HEK293 (cell line): ENCODE results near the gene SGCG.

Experiments
- KLF17 ChIP-seq: fragments of 450-650 bp; formaldehyde crosslinking; IDR thresholded peaks from 2 replicates; pipeline ENCODE4 v1.5.1; 2016; ENCODE audit warnings: missing biosample characterization, missing genetic modification characterization
- KLF8 ChIP-seq: fragments of 450-650 bp; formaldehyde crosslinking; IDR thresholded peaks from 2 replicates; pipeline ENCODE4 v1.5.1; 2016; ENCODE audit warnings: missing biosample characterization, missing genetic modification characterization
- PATZ1 ChIP-seq: fragments of 450-650 bp; formaldehyde crosslinking; IDR thresholded peaks from 2 replicates; pipeline ENCODE4 v1.5.1; 2016; ENCODE audit warnings: missing biosample characterization, missing genetic modification characterization
- PRDM2 ChIP-seq: fragments of 450-650 bp; formaldehyde crosslinking; IDR thresholded peaks from 2 replicates; pipeline ENCODE4 v1.5.1; 2016; ENCODE audit warnings: missing biosample characterization, missing genetic modification characterization, borderline replicate concordance
- SP2 ChIP-seq: fragments of 450-650 bp; formaldehyde crosslinking; IDR thresholded peaks from 2 replicates; pipeline ENCODE4 v1.5.1; 2016; ENCODE audit warnings: missing biosample characterization, missing genetic modification characterization
- ZBTB8A ChIP-seq: fragments of 450-650 bp; formaldehyde crosslinking; IDR thresholded peaks from 2 replicates; pipeline ENCODE4 v1.5.1; 2016; ENCODE audit warnings: missing biosample characterization, missing genetic modification characterization
- ZFP41 ChIP-seq: fragments of 450-650 bp; formaldehyde crosslinking; IDR thresholded peaks from 2 replicates; pipeline ENCODE4 v1.5.1; 2016; ENCODE audit warnings: missing biosample characterization, missing genetic modification characterization, borderline replicate concordance
- ZNF140 ChIP-seq: fragments of 450-650 bp; formaldehyde crosslinking; IDR thresholded peaks from 2 replicates; pipeline ENCODE4 v1.5.1; 2016; ENCODE audit warnings: missing biosample characterization, missing genetic modification characterization
- ZNF23 ChIP-seq: fragments of 450-650 bp; formaldehyde crosslinking; IDR thresholded peaks from 2 replicates; pipeline ENCODE4 v1.5.1; 2016; ENCODE audit warnings: missing biosample characterization, missing genetic modification characterization, borderline replicate concordance
- ZNF341 ChIP-seq: fragments of 450-650 bp; formaldehyde crosslinking; IDR thresholded peaks from 2 replicates; pipeline ENCODE4; 2016; ENCODE audit warnings: low read depth, missing biosample characterization, missing genetic modification characterization
- ZNF366 ChIP-seq: fragments of 450-650 bp; formaldehyde crosslinking; conservative IDR thresholded peaks from 2 replicates; pipeline ENCODE4 v1.5.1; 2016; ENCODE audit warnings: missing biosample characterization, missing genetic modification characterization
- ZNF423 ChIP-seq: fragments of 450-650 bp; formaldehyde crosslinking; IDR thresholded peaks from 2 replicates; pipeline ENCODE4 v1.5.1; 2016; ENCODE audit warnings: missing biosample characterization, missing genetic modification characterization
- ZNF426 ChIP-seq: fragments of 450-650 bp; formaldehyde crosslinking; IDR thresholded peaks from 2 replicates; pipeline ENCODE4 v1.5.1; 2017; ENCODE audit warnings: missing biosample characterization, missing genetic modification characterization, mild to moderate bottlenecking, inconsistent platforms, moderate library complexity
- ZNF544 ChIP-seq: fragments of 450-650 bp; formaldehyde crosslinking; IDR thresholded peaks from 2 replicates; pipeline ENCODE4 v1.5.0; 2017; ENCODE audit warnings: missing biosample characterization, missing genetic modification characterization
- ZNF610 ChIP-seq: fragments of 450-650 bp; formaldehyde crosslinking; IDR thresholded peaks from 2 replicates; pipeline ENCODE4 v1.5.1; 2016; ENCODE audit warnings: missing biosample characterization, missing genetic modification characterization, borderline replicate concordance
- ZNF624 ChIP-seq: fragments of 450-650 bp; formaldehyde crosslinking; IDR thresholded peaks from 2 replicates; pipeline ENCODE4 v1.5.1; 2017; ENCODE audit warnings: missing biosample characterization, missing genetic modification characterization
- ZNF626 ChIP-seq: fragments of 450-650 bp; sonication (Bioruptor Pico); formaldehyde crosslinking; IDR thresholded peaks from 2 replicates; pipeline ENCODE4 v1.5.1; 2018; ENCODE audit warnings: missing biosample characterization, missing genetic modification characterization, inconsistent platforms
- ZNF692 ChIP-seq: fragments of 450-650 bp; formaldehyde crosslinking; IDR thresholded peaks from 2 replicates; pipeline ENCODE4 v1.5.1; 2016; ENCODE audit warnings: missing biosample characterization, missing genetic modification characterization
- ZNF76 ChIP-seq: fragments of 450-650 bp; formaldehyde crosslinking; IDR thresholded peaks from 2 replicates; pipeline ENCODE4; 2016; ENCODE audit warnings: low read depth, missing biosample characterization, missing genetic modification characterization, borderline replicate concordance
- ZNF837 ChIP-seq: fragments of 450-650 bp; formaldehyde crosslinking; IDR thresholded peaks from 2 replicates; pipeline ENCODE4 v1.5.1; 2016; ENCODE audit warnings: missing biosample characterization, missing genetic modification characterization
- TF ChIP-seq, protein P1 (sequence below): fragments of 450-650 bp; formaldehyde crosslinking; IDR thresholded peaks from 2 replicates; pipeline ENCODE4 v1.5.1; 2017; ENCODE audit warnings: missing biosample characterization, missing genetic modification characterization
- TF ChIP-seq, protein P2 (sequence below): fragments of 450-650 bp; formaldehyde crosslinking; IDR thresholded peaks from 2 replicates; pipeline ENCODE4 v1.5.0; 2017; ENCODE audit warnings: missing biosample characterization, missing genetic modification characterization, borderline replicate concordance

Gene SGCG

DNA sequence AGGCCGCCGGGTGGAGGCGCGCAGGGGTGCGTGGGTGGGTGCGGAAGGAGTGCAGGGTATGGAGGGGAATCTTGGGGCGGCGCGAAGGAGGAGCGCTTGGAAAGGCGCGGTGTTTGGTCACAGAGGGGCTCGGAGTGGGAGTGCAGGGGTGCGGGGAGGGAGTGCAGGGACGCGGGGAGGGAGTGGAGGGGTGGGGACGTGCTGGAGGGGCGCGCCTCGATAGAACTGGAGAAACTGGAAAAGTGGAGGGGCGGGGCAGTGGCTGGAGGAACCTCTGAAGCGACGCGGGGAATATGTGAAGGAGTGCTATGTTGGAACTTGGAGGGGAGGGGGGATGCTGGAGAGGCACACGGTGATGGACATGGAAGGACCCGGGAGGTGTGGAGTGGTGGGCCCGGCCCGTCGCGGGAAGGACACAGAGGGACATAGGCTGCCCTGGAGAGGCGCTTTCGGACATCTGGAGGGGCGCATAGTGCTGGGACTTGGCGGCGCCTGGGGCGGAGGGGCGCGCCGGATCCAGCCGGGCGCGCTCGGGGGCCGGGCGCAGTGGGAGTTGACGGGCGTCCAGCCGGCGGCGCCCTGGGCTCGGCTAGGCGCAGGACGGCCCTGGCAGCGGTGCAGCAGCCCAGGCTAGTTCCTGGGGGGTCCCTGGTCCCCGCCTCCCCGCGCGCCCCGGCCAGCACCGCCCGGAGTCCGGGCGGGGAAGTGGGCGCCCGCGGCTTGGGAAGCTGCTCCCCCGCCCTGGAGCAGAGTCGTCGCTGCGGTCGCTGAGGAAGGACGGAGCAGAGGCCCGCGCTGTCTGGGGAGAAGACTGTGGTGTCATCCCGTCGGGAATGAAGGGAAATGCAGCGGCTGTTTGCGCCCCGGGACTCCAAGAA lies 20.8 kb upstream of the SGCG start (continued):
- TF ChIP-seq, protein P1, sequence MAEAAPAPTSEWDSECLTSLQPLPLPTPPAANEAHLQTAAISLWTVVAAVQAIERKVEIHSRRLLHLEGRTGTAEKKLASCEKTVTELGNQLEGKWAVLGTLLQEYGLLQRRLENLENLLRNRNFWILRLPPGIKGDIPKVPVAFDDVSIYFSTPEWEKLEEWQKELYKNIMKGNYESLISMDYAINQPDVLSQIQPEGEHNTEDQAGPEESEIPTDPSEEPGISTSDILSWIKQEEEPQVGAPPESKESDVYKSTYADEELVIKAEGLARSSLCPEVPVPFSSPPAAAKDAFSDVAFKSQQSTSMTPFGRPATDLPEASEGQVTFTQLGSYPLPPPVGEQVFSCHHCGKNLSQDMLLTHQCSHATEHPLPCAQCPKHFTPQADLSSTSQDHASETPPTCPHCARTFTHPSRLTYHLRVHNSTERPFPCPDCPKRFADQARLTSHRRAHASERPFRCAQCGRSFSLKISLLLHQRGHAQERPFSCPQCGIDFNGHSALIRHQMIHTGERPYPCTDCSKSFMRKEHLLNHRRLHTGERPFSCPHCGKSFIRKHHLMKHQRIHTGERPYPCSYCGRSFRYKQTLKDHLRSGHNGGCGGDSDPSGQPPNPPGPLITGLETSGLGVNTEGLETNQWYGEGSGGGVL (tag by site-specific recombination) = peak; percentile 97
- no peak for TF ChIP-seq ZNF626
- no peak for TF ChIP-seq ZFP41 (tag by site-specific recombination)
- TF ChIP-seq SP2 (tag by site-specific recombination) = peak; percentile 52
- 0 out of 2 replicates have a peak, but pooled peaks have one; percentile 12 for TF ChIP-seq ZNF341 (tag by site-specific recombination)
- 0 out of 2 replicates have a peak, but pooled peaks have one; percentile 18 for TF ChIP-seq ZNF366
- TF ChIP-seq ZNF624 (tag by site-specific recombination) = no peak
- peak; percentile 90 for TF ChIP-seq ZNF692 (tag by site-specific recombination)
- TF ChIP-seq PATZ1 (tag by site-specific recombination) = peak; percentile 82
- no peak for TF ChIP-seq ZNF426 (tag by site-specific recombination)
- no peak for TF ChIP-seq ZNF23 (tag by site-specific recombination)
- TF ChIP-seq ZBTB8A (tag by site-specific recombination) = peak; percentile 73; the same call in 1 of the 2 replicates
- no peak for TF ChIP-seq ZNF140 (tag by site-specific recombination)
- TF ChIP-seq ZNF610 (tag by site-specific recombination) = no peak
- no peak for TF ChIP-seq ZNF423 (tag by site-specific recombination)
- TF ChIP-seq ZNF544 (tag by site-specific recombination) = no peak
- no peak for TF ChIP-seq PRDM2
- peak; percentile 45; the same call in 1 of the 2 replicates for TF ChIP-seq KLF17
- peak; percentile 93 for TF ChIP-seq ZNF76 (tag by site-specific recombination)
- TF ChIP-seq KLF8 (tag by site-specific recombination) = peak; percentile 74
- no peak for TF ChIP-seq ZNF837
- TF ChIP-seq, protein P2, sequence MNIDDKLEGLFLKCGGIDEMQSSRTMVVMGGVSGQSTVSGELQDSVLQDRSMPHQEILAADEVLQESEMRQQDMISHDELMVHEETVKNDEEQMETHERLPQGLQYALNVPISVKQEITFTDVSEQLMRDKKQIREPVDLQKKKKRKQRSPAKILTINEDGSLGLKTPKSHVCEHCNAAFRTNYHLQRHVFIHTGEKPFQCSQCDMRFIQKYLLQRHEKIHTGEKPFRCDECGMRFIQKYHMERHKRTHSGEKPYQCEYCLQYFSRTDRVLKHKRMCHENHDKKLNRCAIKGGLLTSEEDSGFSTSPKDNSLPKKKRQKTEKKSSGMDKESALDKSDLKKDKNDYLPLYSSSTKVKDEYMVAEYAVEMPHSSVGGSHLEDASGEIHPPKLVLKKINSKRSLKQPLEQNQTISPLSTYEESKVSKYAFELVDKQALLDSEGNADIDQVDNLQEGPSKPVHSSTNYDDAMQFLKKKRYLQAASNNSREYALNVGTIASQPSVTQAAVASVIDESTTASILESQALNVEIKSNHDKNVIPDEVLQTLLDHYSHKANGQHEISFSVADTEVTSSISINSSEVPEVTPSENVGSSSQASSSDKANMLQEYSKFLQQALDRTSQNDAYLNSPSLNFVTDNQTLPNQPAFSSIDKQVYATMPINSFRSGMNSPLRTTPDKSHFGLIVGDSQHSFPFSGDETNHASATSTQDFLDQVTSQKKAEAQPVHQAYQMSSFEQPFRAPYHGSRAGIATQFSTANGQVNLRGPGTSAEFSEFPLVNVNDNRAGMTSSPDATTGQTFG = no peak
